PC-3 (cell line): ENCODE data around the gene TAF1L.

Experiments used
- EZH2 ChIP-seq: fragments of 300-600 bp; sonication (generic); IDR thresholded peaks from one replicate; pipeline ENCODE4 v1.6.1; 2017; ENCODE audit warnings: antibody characterized with exemption, mild to moderate bottlenecking, low read length; ENCODE audit not compliant: unreplicated experiment
- TF ChIP-seq, protein P1 (sequence below): fragments of 300-600 bp; sonication (generic); conservative IDR thresholded peaks from 2 replicates; pipeline ENCODE4 v1.5.1; 2017; ENCODE audit warnings: antibody characterized with exemption, low read depth, mild to moderate bottlenecking, low read length

GRCh38 chr9:32590476-32590875 is 45.0 kb downstream of the TAF1L start:
- TF ChIP-seq, protein P1, sequence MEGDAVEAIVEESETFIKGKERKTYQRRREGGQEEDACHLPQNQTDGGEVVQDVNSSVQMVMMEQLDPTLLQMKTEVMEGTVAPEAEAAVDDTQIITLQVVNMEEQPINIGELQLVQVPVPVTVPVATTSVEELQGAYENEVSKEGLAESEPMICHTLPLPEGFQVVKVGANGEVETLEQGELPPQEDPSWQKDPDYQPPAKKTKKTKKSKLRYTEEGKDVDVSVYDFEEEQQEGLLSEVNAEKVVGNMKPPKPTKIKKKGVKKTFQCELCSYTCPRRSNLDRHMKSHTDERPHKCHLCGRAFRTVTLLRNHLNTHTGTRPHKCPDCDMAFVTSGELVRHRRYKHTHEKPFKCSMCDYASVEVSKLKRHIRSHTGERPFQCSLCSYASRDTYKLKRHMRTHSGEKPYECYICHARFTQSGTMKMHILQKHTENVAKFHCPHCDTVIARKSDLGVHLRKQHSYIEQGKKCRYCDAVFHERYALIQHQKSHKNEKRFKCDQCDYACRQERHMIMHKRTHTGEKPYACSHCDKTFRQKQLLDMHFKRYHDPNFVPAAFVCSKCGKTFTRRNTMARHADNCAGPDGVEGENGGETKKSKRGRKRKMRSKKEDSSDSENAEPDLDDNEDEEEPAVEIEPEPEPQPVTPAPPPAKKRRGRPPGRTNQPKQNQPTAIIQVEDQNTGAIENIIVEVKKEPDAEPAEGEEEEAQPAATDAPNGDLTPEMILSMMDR, result no peak
- TF ChIP-seq EZH2, result no peak
